Measurements from ENCODE around the gene SGCA.
A peak's percentile ranks its signal among the peaks of the same experiment; 100 is the strongest.

SGCA gene

DNA sequence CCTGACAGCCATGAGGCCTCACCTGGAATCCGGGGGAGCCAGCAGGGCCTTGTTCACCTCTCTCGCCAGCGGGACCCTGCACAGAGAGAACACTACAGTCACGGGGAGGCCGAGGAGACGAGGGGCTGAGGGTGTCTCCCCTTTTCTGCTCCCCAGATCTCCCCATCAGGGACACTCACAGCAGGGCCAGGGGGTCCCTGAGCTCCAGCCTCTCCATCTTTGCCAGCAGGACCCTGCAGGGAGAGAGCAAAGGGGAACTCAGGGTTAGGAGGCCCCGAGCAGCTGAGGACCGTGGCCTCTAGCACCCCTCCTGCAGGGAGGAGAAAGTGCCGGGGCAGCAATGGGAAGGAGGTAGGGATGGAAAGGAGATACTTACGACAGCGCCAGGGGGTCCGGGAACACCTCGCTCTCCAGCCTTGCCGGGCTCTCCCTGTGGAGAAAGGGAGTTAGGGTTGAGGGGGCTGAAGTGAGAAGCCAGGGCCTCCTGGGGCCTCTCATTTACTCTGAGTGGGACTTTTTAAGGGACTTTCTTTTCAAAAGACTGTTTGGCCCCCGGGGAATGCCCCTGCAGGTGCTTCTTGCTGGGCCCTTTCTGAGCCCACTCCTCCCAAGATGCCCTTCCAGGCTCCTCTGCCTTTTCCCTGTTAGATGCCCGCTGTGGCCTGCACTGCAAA is 26.9 kb downstream of the SGCA start:
- no peak for DNase-seq (ENCODE audit: low read depth in 2 of 2)

DNA sequence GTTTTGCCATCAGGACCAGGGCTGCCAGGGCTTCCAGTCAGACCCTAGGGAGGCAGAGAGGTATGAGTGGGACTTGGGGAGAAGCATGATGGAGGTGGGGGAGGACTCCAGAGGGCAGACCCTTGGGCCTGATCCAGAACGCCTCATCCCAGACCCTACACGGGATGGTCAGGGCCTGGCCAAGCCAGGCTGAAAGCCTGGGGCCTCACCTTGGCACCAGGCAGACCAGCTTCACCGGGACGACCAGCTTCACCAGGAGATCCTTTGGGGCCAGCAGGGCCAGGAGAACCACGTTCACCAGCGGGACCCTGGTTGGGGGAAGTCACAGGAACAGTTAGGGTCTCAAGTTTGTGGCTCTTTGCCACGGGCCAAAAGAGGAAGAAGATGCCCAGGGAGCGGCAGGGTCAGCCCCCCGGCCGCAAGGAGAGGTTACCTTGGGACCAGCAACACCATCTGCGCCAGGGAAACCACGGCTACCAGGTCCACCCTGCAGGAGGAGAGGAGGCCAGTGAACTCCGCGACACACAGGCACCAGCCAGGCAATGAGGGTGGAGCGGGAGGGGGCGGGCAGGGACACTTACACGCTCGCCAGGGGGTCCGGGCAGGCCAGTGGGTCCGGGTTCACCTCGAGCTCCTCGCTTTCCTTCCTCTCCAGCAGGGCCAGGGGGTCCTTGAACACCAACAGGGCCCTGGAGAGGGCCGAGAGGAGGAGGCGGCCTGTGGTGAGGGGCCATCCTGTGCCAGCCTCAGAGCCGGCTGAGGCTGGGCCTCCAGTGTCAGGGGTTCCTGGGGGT is 28.5 kb downstream of the SGCA start:
- DNase-seq (ENCODE audit: low read depth in 2 of 2): no peak

DNA sequence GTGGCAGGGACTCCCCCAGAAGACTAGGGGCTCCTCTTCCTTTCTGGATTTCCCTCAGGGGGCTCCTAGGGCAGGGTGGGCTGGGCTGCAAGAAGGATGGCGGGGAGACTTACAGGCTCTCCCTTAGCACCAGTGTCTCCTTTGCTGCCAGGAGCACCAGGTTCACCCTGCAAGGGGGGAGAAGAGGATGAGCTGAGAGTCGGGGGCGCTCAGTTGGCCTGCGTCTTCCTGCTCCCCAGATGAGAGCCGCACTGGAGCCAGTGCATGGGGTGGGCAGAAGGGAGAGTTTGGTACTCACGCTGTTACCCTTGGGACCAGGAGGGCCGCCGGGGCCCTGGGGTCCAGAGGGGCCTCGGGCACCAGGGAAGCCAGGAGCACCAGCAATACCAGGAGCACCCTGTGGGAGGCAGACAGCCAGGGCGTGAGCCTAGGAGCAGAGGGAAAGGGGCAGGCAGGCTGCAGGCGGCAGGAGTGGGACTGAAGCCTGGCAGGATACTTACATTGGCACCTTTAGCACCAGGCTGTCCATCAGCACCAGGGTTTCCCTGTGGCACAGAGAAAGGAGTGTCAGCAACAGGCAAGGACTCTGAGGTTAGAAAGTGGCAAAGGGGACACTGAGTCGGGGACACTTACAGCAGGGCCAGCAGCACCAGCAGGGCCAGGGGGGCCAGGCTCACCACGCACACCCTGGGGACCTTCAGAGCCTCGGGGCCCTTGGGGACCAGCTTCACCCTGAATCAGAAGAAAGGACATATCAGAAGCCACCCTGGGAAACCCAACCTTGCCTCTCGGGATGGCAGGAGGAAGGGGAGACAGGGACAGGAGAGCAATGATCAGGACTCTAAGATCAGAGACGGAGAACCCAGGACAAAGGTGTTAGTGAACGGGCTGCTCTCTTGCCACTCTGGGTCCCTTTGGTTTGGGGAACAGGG is 29.4 kb downstream of the SGCA start:
- DNase-seq (ENCODE audit: low read depth in 2 of 2): no peak

DNA sequence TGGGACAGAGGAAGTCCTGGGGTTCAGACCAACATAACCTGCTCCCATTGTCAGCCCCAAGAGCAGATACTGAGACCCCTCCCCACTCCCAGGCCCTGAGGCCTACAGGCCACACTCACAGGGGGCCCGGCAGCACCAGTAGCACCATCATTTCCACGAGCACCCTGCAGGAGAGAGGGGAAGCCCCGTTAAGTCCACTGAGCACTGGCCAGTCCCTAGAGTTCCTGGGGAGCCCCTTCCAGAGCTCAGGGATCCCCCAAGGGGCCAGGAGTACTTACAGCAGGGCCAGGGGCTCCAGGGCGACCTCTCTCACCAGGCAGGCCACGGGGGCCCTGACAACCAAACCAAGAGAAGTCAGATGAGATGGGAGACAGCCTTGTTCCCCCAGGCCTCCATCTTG is 30.2 kb downstream of the SGCA start:
- DNase-seq (ENCODE audit: low read depth in 2 of 2): no peak

DNA sequence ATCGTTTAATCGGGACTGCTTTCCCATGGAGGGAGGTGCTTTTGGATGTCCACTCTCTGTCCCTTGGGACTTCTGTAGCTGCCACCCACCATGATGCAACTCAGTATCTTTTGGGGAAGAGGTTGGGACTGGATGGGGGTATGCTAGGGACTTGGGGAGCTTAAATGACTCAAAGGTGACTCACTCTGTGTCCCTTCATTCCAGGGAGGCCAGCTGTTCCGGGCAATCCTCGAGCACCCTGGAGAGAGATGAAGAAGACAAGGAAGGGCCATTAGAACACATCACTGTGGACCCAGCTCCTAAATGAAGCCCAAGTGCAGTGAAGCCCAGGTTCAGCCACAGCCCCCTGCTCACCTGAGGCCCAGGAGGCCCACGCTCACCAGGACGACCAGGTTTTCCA is 31.0 kb downstream of the SGCA start:
- DNase-seq (ENCODE audit: low read depth in 2 of 2): no peak

DNA sequence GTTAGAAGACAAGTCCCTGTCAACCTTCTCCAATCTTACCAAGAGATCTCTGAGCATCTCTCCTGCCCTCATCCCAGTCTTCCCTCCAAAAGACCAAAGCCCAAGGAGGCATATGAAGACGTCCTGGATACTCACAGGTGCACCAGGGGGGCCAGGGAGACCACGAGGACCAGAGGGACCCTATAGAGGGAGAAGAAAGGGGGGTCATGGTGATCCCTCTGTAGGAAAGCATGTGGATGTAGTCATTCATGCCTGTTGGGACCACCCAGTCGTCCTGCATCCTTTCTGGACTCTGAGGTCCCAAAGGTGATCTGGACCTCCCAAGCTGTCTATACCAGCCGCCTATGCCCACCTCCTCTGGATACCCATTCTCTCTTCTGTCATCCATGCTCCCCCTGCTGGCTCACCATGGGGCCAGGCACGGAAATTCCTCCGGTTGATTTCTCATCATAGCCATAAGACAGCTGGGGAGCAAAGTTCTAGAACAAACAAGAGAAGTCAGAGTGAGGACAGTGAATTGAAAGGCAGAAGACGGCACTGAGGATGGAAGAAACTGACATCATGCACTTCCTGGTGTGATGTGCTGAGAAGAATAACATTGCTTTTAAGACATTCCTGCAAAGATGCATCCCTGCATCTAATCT is 32.3 kb downstream of the SGCA start:
- DNase-seq (ENCODE audit: low read depth in 2 of 2): peak in 1 of 2 experiments; percentile 55

DNA sequence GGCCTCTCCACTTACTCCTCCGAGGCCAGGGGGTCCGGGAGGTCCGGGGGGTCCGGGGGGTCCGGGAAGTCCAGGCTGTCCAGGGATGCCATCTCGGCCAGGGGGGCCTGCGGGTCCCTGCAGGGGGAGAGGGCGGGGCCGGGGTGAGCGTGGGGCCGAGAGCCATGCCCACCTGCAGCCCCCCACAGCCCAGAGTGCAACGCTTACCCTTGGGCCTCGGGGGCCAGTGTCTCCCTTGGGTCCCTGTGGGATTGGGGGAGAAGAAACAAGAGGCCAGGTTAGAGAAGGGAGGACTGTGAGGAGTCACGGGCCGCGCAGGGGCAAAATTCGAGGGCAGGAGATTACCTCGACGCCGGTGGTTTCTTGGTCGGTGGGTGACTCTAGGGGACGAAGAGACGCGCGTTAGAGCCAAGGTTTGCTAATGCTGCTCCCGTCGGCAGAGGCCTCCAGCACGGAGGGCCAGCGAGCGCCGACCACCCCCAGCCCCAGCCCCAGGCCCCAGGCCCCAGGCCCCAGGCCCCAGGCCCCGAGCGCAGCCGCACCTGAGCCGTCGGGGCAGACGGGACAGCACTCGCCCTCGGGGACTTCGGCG is 33.5 kb downstream of the SGCA start:
- no peak for DNase-seq (ENCODE audit: low read depth in 2 of 2)

DNA sequence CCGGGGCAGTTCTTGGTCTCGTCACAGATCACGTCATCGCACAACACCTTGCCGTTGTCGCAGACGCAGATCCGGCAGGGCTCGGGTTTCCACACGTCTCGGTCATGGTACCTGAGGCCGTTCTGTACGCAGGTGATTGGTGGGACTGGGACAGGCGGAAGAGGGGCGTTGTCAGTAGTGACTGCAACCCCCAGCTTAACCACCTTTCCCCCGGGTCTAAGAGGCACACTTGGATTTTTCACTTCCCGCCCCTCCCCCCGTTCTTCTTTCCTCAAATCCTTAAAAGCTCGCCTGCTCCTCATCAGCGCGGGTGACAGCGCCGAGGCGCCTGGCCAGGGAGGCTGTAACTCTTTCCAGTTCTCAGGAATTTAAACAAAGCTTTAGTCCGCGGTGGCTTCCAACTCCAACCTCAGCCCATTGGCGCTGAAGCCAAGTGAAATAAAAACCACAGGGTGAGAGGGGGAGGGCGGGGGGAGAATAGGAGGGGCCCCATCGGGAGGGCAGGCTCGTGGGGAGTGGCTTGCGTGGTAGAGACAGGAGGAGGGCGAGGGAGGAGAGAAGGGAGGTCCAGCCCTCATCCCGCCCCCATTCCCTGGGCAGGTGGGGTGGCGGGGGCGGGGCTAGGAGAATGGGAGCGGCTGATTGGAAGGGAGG is 34.1 kb downstream of the SGCA start:
- peak; percentile 22 to 60 for DNase-seq (ENCODE audit: low read depth in 2 of 2)

DNA sequence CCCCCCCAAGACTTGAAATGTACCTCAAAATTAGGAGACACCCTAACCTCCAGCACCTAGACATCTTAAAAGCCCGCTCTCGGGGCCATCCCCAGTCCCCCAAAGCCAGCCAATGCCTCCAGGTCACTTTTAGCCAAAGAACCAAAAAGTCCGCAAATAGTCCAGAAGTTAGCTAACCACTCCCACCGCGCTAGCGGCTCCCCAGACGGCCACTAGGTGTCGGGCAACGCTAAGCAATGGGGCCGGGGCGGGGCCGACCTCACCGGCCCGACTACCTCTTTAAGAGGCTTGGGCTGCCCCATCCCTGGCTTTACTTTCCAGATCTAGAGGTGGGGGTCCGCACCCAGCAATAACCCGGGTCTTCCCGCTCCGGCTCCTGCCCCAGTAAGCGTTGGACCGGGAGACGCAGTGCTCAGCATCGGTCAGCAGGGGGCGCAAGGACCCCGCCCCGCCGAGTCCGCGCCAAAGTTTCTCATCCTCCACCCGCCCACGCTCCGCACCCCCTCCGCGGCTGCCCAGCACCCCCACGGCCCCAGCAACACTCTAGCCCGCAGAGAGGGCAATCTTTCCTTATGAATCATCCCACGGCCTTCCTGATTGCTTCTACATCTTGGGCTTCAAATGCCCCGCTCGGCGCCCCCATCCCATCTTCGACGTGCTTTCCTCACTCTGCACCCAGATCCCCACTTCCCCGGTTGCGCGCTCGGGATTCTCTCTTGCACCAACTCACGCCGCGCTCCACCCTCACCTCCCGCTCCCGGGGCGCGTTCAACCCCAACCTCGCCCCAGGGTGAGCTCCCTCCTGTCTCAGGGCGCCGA is 34.9 kb downstream of the SGCA start:
- DNase-seq (ENCODE audit: low read depth in 2 of 2): peak; percentile 56 to 75

DNA sequence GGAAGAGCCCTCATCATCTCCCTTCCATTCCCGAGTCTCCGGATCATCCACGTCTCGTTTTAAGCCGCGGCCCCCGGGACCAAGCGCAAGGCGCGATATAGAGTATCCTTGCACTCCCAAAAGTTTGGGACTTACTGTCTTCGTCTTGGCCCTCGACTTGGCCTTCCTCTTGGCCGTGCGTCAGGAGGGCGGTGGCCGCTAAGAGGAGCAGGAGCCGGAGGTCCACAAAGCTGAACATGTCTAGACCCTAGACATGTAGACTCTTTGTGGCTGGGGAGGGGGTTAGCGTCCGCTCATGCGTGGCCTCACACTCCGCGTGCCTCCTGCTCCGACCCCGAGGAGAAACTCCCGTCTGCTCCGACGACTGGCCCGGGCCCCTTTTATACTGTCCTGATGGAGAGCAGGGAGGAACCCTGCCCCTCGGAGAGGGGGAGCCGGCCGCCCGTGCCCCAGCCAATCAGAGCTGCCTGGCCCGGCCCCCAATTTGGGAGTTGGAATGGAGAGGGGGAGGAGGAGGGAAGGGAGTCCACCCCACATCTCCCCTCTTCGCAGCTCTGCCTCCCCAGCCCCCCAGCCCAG is 35.6 kb downstream of the SGCA start, which contains the start of gene COL1A1:
TSS of gene COL1A1 (minus strand) at position 356 of the 579 bp plus-strand sequence. CDS start at position 238, 118 bp downstream.
- DNase-seq (ENCODE audit: low read depth in 2 of 2): no peak

DNA sequence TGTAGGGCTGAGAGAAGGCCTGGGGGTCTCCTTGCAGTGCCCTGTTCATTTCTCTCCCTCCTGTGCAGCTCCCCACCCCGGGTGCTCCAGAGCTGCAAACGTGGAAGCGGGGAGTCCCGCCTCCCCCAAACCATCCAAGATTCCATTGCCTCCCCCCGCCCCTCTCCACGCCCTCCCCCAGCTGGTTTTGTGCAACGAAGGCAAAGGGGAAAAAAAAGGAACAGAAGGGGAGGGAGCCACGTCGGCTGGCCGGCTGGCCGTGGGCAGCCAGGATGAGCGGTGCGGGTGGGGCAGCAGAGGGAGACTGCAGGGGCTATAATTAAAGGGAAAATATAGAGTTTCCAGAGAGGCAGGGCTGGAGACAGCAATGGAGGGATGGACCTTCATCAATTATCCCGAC is 37.3 kb downstream of the SGCA start:
- no peak for DNase-seq (ENCODE audit: low read depth in 2 of 2)

DNA sequence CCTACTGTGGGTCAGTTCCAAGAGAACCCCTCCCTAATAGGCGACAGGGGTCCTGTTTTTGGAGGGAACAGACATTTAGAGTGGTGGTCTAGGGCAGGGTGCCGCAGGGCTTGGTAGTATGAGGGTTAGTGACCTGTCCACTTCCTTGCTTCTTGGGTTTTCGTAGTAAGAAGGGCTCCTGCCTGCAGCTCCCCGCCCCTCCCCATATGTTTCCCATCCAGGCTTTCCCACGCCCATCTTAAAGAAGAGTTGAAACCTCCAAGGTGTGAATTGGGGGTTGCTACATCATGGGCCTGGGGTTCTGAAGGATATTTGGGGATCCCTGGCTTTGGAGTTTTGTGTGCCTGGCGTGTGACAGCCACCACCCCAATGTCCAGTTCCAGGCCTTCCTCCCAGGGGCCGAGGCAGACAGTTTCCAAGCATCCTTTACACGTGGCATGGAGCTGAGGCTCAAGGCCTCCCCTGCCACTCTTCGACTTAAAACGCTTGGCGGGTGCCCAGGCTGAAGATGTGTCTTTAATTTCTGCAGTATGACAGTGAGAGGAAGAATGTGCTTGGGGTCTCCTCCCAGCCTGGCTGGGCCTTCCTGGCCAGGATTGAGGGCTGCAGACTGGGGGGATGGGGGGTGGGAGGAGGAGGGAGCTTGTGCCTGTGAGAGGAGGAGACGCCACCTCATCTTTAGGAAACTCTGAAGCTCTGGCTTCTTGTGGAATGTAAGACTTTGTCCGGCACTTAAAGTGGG is 38.0 kb downstream of the SGCA start:
- DNase-seq (ENCODE audit: low read depth in 2 of 2): no peak

DNA sequence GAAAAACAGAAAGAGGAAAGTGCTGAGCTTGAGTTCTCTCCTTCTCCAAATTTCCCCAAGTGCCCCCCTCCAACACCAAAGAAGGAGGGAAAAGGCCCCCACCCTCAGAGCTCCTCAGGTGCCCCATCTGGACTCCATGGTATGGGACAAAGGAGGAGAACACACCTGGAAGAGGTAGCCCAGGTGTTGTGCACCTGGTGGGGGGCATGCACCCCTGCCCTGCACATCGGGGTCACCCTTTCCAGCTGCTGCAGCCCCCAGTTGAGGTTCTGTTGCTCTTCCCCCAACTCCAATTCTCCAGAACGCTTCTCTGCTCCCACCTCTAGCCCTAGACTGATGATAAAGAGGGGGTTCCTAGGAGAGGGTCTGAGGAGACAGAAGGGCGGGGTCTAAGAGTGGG is 38.6 kb downstream of the SGCA start:
- DNase-seq (ENCODE audit: low read depth in 2 of 2): no peak

DNA sequence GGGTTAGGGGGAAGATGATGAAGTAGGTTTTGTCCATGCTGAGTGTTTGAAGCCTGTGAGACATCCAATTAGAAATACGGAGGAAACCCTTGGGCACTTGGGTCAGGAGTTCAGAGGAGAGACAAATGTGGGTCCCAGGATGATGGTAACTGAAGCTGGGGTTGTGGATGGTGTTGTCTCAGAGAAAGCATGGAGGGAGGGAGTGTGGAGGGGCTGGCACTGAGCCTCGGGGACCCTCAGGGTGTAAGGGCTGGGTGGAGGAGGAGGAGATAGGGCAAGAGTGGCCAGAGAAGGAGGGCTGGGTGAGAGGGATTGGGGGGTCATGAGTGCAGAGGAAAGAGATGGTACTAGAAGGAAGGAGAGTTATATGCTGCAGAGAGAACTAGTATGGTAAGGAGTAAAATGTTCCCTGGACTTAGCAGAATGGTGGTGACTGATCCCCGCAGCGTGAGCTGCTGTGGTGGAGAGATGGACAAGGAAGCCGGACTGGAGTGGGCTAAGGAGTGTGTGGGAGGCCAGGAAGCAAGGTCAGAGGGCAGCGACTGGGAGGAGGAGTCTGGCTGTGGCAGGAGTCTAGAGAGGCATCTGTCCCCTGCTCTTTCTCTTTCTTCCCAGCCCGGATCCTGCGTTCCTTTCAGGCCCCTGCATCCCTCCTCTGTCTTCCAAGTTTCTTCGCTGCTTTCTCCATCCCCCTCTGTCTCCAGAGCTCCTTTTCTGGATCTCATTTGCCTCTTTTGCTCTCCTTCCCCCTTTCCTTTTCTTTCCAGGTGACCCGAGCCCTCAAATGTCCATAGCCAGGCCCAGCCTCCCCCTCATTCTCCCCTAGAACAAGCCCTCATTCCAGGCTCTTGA is 39.5 kb downstream of the SGCA start:
- DNase-seq (ENCODE audit: low read depth in 2 of 2): no peak

DNA sequence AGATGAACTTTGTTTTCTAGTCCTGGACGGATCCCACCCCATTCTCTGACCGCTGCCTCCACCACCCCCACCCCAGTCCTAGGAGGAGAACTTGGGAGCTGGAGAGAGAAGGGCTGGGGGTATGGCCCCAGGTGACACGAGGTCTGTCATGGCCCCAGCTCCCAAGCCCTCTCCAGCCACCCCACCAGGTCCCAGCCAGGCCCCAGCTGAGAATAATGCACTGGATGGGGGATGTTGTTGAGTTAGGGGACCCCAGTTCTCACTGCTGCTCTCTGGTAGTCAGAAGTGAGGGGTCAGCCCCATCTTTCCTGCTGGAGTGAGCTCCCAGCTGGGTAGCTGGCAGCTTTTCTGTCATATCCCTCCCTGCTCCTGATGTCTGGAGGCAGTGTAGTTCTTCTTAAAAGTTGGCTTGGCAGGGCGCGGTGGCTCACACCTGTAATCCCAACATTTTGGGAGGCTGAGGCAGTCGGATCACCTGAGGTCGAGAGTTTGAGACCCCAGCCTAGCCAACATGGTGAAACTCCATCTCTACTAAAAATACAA is 40.2 kb downstream of the SGCA start:
- no peak for DNase-seq (ENCODE audit: low read depth in 2 of 2)

DNA sequence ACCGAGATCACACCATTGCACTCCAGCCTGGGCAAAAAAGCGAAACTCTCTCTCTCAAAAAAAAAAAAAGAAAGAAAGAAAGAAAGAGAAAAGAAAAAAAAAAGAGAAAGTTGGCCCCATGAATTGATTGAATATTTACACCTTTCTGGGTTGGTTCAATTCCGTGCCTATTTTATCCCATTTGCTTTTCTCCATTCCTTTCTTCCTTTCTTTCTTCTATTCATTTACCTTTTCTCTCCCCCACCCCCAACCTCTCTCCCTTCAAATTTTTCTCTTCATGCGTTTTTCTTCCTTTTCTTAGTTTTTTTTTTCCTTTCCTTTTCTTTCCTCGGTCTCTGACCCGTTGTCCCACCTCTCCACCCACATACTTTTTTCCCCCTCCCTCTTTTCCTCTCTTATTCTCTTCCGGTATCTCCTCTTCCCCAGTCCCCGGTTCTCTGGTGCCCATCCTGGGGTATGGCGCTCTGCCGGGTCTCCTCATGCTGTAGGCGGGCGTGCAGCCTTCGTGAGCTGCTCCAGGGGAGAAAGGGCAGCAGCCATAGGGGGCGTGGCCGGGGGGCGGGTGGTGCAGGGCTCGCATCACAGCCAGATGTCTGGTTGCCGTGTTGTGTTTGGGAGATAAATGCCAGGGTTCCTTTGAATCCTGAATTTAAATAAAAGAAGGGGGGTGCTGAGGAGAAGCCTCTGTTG is 40.9 kb downstream of the SGCA start:
- no peak for DNase-seq (ENCODE audit: low read depth in 2 of 2)

DNA sequence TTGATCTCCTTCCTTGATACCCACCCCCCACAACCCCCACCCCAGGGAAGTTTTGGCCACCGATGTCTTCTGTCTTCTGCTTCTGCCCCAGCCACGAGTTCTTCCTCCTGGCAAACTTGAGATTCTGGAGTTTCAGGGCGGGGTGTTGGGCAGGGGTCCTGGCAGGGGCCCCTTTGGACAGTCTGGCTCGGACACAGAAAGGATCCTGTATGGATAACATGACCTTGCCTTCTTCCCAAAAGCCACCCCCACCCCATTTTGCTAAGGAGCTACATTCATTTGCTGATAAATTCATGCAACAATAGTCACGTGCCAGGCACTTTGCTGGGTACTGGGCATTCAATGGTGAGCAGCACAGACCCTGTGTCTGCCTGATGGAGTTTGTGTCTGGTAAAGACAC is 41.5 kb downstream of the SGCA start:
- no peak for DNase-seq (ENCODE audit: low read depth in 2 of 2)
